ENCODE data around the gene RNU5B-1. TPM values are rescaled to one million over a fixed set of nuclear protein-coding genes. Genes with fewer than 3 reads are reported as not detected.

Gene RNU5B-1
- polyA plus RNA-seq, 3 donors, result not detected

DNA sequence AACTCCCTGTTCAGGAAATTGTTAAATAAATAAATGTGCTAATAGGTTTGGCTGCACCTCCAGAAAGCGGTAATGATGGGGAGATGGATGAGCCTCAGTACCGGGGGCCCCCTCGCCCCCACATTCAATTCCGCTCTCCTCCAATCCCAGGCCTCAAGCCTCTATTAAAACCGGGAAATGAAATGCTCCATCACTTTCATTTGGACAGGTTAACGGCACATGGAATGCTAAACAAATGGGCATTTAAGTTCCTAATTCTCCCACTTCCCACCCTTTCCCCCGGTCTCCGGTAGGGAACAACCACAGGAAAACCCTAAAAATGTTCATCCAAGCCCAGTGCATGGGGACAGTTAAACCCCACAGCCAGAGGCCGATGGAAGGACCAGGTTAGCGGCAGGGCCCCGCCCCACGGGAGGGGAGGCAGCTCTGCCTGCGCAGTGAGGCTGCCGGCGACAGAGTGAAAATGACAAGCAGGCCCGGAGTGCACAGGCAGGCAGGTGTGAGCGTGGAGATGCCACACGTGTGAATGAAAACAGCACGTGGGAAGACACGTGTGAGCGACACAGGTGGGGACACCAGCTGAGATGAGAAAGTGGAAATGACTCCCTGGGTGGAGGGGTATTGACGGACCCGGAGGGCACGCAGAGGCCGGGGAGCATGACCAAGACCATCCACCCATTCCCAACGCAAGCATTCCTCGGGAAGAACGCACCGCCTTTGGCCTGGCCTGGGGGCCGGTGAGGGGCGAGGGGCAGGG, 28.1 kb downstream of the RNU5B-1 start:
- Histone ChIP-seq H3K36me3 (replicated peaks in 1 of 2; ENCODE audit: control insufficient read depth in 1 of 2, insufficient read depth in 2 of 2, low read length in 2 of 2) (no peaks in the 10 kb centered on the region), H3K9me3 (replicated peaks in 1 of 2; ENCODE audit: control insufficient read depth in 1 of 2, insufficient read depth in 1 of 2, low read length in 2 of 2) (no peaks in the 10 kb centered on the region), H3K27me3 (ENCODE audit: control insufficient read depth in 2 of 2, insufficient read depth in 2 of 2, low read length in 2 of 2) (no peaks in the 10 kb centered on the region), H3K4me1 (ENCODE audit: control insufficient read depth in 1 of 2, insufficient read depth in 2 of 2, low read length in 2 of 2) (no peaks in the 10 kb centered on the region), H3K9ac (ENCODE audit: insufficient read depth, low read length, poor library complexity, severe bottlenecking) (no peak overlapping the region), H3K4me3 (replicated peaks in 1 of 3; ENCODE audit: low read depth in 2 of 3, low read length in 3 of 3) (no peak overlapping the region), H3K79me2 (ENCODE audit: insufficient read depth, low read length) (no peaks in the 10 kb centered on the region), H2AFZ (ENCODE audit: insufficient read depth, low read depth, low read length, poor library complexity, severe bottlenecking) (no peak overlapping the region), H4K20me1 (ENCODE audit: insufficient read depth, low read length) (no peaks in the 10 kb centered on the region), H3K4me2 (replicated peaks; ENCODE audit: extremely low read depth, low read length, poor library complexity, severe bottlenecking) (no peak overlapping the region), H3K27ac (ENCODE audit: low read depth in 1 of 2, low read length in 2 of 2) (no peak overlapping the region)
- Mint-ChIP-seq H3K9me3 (no peaks in the 10 kb centered on the region), H3K27me3 (ENCODE audit: low read depth in 3 of 3) (peaks cover 6 to 10% (median 10%) of the 10 kb centered on the region in 3 donors), H3K4me3 (no peak overlapping the region), H3K27ac (peak overlapping the region in 1 of 7 donors; percentile 46), H3K4me1 (peaks cover 4% of the 10 kb centered on the region), H3K36me3 (no peaks in the 10 kb centered on the region)
- intact Hi-C loops (cut with micrococcal nuclease), result no loop called here
- TF ChIP-seq, protein P1, sequence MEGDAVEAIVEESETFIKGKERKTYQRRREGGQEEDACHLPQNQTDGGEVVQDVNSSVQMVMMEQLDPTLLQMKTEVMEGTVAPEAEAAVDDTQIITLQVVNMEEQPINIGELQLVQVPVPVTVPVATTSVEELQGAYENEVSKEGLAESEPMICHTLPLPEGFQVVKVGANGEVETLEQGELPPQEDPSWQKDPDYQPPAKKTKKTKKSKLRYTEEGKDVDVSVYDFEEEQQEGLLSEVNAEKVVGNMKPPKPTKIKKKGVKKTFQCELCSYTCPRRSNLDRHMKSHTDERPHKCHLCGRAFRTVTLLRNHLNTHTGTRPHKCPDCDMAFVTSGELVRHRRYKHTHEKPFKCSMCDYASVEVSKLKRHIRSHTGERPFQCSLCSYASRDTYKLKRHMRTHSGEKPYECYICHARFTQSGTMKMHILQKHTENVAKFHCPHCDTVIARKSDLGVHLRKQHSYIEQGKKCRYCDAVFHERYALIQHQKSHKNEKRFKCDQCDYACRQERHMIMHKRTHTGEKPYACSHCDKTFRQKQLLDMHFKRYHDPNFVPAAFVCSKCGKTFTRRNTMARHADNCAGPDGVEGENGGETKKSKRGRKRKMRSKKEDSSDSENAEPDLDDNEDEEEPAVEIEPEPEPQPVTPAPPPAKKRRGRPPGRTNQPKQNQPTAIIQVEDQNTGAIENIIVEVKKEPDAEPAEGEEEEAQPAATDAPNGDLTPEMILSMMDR (IDR thresholded peaks at IDR 0.05), result no peak
- DNase-seq, result no peak
- 95% methylated on average over 21 of the region's 31 CpGs for WGBS (ENCODE audit: insufficient coverage)

DNA sequence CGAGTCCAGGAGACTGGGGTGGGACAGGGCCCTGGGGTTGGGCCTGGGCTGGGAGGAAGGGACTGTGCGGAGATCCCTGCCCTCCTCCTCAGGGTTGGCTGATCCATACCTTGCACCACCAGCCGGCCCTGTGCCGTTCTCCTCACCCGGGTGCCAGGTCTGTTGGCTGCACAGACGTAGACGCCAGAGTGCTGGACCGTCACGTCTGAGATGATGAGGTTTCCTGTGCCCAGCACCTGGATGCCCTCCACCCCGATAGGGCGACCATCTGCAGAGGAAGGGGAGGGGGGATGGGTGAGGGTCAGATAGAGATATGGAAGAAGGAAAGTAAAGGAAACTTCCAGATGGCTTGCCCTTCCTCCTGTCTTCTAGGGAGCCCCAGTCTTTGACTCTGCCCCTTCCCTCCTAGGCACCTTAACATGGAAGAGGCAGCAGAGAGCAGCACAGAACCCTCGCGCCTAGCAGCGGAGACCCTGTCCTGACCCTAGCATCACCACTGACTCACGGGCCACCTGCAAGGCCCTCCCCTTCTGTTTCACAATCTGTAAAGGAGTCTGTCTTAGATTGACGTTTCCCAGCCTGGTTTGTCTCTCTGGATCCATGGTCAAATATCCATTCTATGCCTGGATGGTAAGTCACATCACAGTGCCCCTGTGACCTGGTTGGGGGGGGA, 28.8 kb downstream of the RNU5B-1 start:
- TF ChIP-seq, protein P1 (IDR thresholded peaks at IDR 0.05), result no peak
- intact Hi-C loops (cut with micrococcal nuclease), result no loop called here
- H3K9ac ChIP-seq (ENCODE audit: insufficient read depth, low read length, poor library complexity, severe bottlenecking), result no peak overlapping the region

More for the DNA sequence above, 28.8 kb downstream of the RNU5B-1 start:
- Mint-ChIP-seq H3K9me3 (no peaks in the 10 kb centered on the region), H3K4me1 (no peaks in the 10 kb centered on the region), H3K4me3 (no peak overlapping the region), H3K27ac (no peak overlapping the region), H3K36me3 (no peaks in the 10 kb centered on the region), H3K27me3 (ENCODE audit: low read depth in 3 of 3) (peaks cover 3 to 5% (median 5%) of the 10 kb centered on the region in 3 donors)
- Histone ChIP-seq H3K27ac (ENCODE audit: low read depth in 1 of 2, low read length in 2 of 2) (no peak overlapping the region), H3K27me3 (ENCODE audit: control insufficient read depth in 2 of 2, insufficient read depth in 2 of 2, low read length in 2 of 2) (no peaks in the 10 kb centered on the region), H3K4me3 (replicated peaks in 1 of 3; ENCODE audit: low read depth in 2 of 3, low read length in 3 of 3) (no peak overlapping the region), H3K79me2 (ENCODE audit: insufficient read depth, low read length) (no peaks in the 10 kb centered on the region), H4K20me1 (ENCODE audit: insufficient read depth, low read length) (no peaks in the 10 kb centered on the region), H3K4me1 (ENCODE audit: control insufficient read depth in 1 of 2, insufficient read depth in 2 of 2, low read length in 2 of 2) (no peaks in the 10 kb centered on the region), H3K36me3 (replicated peaks in 1 of 2; ENCODE audit: control insufficient read depth in 1 of 2, insufficient read depth in 2 of 2, low read length in 2 of 2) (no peaks in the 10 kb centered on the region), H3K4me2 (replicated peaks; ENCODE audit: extremely low read depth, low read length, poor library complexity, severe bottlenecking) (no peak overlapping the region), H2AFZ (ENCODE audit: insufficient read depth, low read depth, low read length, poor library complexity, severe bottlenecking) (no peak overlapping the region), H3K9me3 (replicated peaks in 1 of 2; ENCODE audit: control insufficient read depth in 1 of 2, insufficient read depth in 1 of 2, low read length in 2 of 2) (no peaks in the 10 kb centered on the region)
- 87% methylated on average over 13 of the region's 16 CpGs for WGBS (ENCODE audit: insufficient coverage)
- DNase-seq, result no peak

Measured in CD14-positive monocyte (primary cell).